GM12878 (cell line): ENCODE data around the gene BHLHA15. TPM values are rescaled to one million over a fixed set of nuclear protein-coding genes. Genes with fewer than 3 reads are reported as not detected.

ENCODE experiments used
- ATAC-seq: fragments of 200-7000 bp; cut with Tn5 transposase; 3 replicates; pipeline ENCODE4 v1.9.1; 2020; ENCODE audit warnings: mild to moderate bottlenecking, moderate library complexity
- BruUV-seq: library from RNA; stranded (reverse); fragments of 400-500 nt; replicated peaks from 2 replicates; lab custom pipeline; 2021; lab: Mats Ljungman, UMichigan
- CTCF ChIA-PET: fragments of 300-600 bp; sonication (Branson Sonifier 250); formaldehyde crosslinking; extraction: SDS; loops from one replicate; lab custom pipeline; 2021; ENCODE audit warnings: inconsistent platforms; lab: Yijun Ruan, JAX
- POLR2A ChIA-PET: fragments of 350-600 bp; formaldehyde crosslinking; extraction: SDS; loops from one replicate; lab custom pipeline; 2021; ENCODE audit warnings: inconsistent platforms; lab: Charles Lee
- RAD21 ChIA-PET: fragments of 300-600 bp; sonication (Branson Sonifier 250); formaldehyde crosslinking; loops from one replicate; lab custom pipeline; 2023; ENCODE audit warnings: antibody characterized with exemption; ENCODE audit not compliant: unreplicated experiment; lab: Charles Lee
- SMC1A ChIA-PET: fragments of 300-600 bp; sonication (Branson Sonifier 250); formaldehyde crosslinking; loops from one replicate; lab custom pipeline; 2023; ENCODE audit not compliant: unreplicated experiment, uncharacterized antibody; lab: Charles Lee
- DNase-seq: peaks from one replicate; pipeline ENCODE4 v3.0.0-alpha.2; 2011; ENCODE audit warnings: low read depth, low spot score
- FAIRE-seq: peaks from 3 replicates; lab custom pipeline; 2011; peaks lifted over from hg19 to GRCh38; lab: Jason Lieb, UNC
- H2AFZ ChIP-seq: 2 replicates; pipeline ENCODE4 v1.6.0; 2011; ENCODE audit warnings: low read depth, low read length, control low read depth; ENCODE audit not compliant: control insufficient read depth
- H3K27ac ChIP-seq: 2 replicates; pipeline ENCODE4 v1.5.1; 2011; ENCODE audit warnings: control low read depth; ENCODE audit not compliant: control insufficient read depth, insufficient read depth
- H3K27me3 ChIP-seq, 2 experiments: replicated peaks in 1 of 2; 2 replicates each; pipeline versions ENCODE4 v1.6.0 to v1.6.1; 2011; ENCODE audit warnings: low read length in 1 of 2; ENCODE audit not compliant: control insufficient read depth in 2 of 2, insufficient read depth in 2 of 2
- H3K36me3 ChIP-seq, 2 experiments: 2 replicates each; pipeline ENCODE4 v1.5.1; 2011; ENCODE audit warnings: low read length in 1 of 2; ENCODE audit not compliant: control insufficient read depth in 2 of 2, insufficient read depth in 2 of 2
- H3K4me1 ChIP-seq: 2 replicates; pipeline ENCODE4 v1.6.1; 2011; ENCODE audit warnings: mild to moderate bottlenecking, low read length, moderate library complexity, mixed read lengths; ENCODE audit not compliant: control insufficient read depth, insufficient read depth
- H3K4me2 ChIP-seq: 2 replicates; pipeline ENCODE4 v1.6.0; 2011; ENCODE audit warnings: control low read depth; ENCODE audit not compliant: control insufficient read depth, insufficient read depth
- H3K4me3 ChIP-seq: fragments of 200-600 bp; sonication (generic); 2 replicates; pipeline ENCODE4 v1.5.1; 2016
- H3K79me2 ChIP-seq: 2 replicates; pipeline ENCODE4 v1.6.0; 2011; ENCODE audit warnings: low read length; ENCODE audit not compliant: control insufficient read depth, insufficient read depth
- H3K9ac ChIP-seq: 2 replicates; pipeline ENCODE4 v1.8.0; 2011; ENCODE audit warnings: low read length, control low read depth, mixed read lengths; ENCODE audit not compliant: control insufficient read depth, insufficient read depth
- H3K9me3 ChIP-seq: replicated peaks from 3 replicates; pipeline ENCODE4 v1.5.1; 2011; ENCODE audit warnings: mild to moderate bottlenecking, low read length; ENCODE audit not compliant: control insufficient read depth, insufficient read depth
- H4K20me1 ChIP-seq: 2 replicates; pipeline ENCODE4 v1.6.0; 2011; ENCODE audit not compliant: control insufficient read depth, insufficient read depth
- BACH1 ChIP-seq: fragments of 450-650 bp; IDR thresholded peaks from 2 replicates; pipeline ENCODE4 v1.6.1; 2017; ENCODE audit warnings: mild to moderate bottlenecking, borderline replicate concordance
- E2F8 ChIP-seq: fragments of 450-650 bp; IDR thresholded peaks from 2 replicates; pipeline ENCODE4 v1.6.1; 2018; ENCODE audit warnings: mild to moderate bottlenecking, low read depth, moderate library complexity; ENCODE audit not compliant: partially characterized antibody
- FOS ChIP-seq: IDR thresholded peaks from 3 replicates; pipeline ENCODE4 v1.6.1; 2011; ENCODE audit warnings: borderline replicate concordance; ENCODE audit not compliant: insufficient read length; ENCODE audit errors: extremely low read depth
- FOXK2 ChIP-seq: fragments of 450-650 bp; IDR thresholded peaks from 2 replicates; pipeline ENCODE4 v1.6.1; 2017; ENCODE audit warnings: mild to moderate bottlenecking, moderate library complexity
- HDAC6 ChIP-seq: fragments of 200-600 bp; sonication (generic); IDR thresholded peaks from one replicate; pipeline ENCODE4 v1.8.0; 2017; ENCODE audit warnings: antibody characterized with exemption; ENCODE audit not compliant: unreplicated experiment
- JUNB ChIP-seq: IDR thresholded peaks from 2 replicates; pipeline ENCODE4 v1.6.1; 2016; ENCODE audit warnings: antibody characterized with exemption, mild to moderate bottlenecking
- KDM1A ChIP-seq: fragments of 200-600 bp; sonication (generic); IDR thresholded peaks from 2 replicates; pipeline ENCODE4 v1.6.1; 2016; ENCODE audit warnings: borderline replicate concordance
- MEF2A ChIP-seq: IDR thresholded peaks from 2 replicates; pipeline ENCODE4 v1.6.1; 2011; ENCODE audit warnings: low read depth, mild to moderate bottlenecking, low read length, moderate library complexity; ENCODE audit not compliant: insufficient read depth
- NKRF ChIP-seq: fragments of 450-650 bp; conservative IDR thresholded peaks from 2 replicates; pipeline ENCODE4 v1.6.1; 2017; ENCODE audit warnings: mild to moderate bottlenecking, moderate library complexity
- TAF1 ChIP-seq: IDR thresholded peaks from 2 replicates; pipeline ENCODE4 v1.6.1; 2011; ENCODE audit warnings: mild to moderate bottlenecking, low read depth, low read length, borderline replicate concordance
- TCF7 ChIP-seq: IDR thresholded peaks from 2 replicates; pipeline ENCODE4 v1.6.1; 2014; ENCODE audit warnings: antibody characterized with exemption, borderline replicate concordance
- ZBTB33 ChIP-seq: fragments of 450-650 bp; IDR thresholded peaks from 2 replicates; pipeline ENCODE4 v1.6.1; 2017; ENCODE audit warnings: mild to moderate bottlenecking
- ZNF217 ChIP-seq: fragments of 450-650 bp; IDR thresholded peaks from 2 replicates; pipeline ENCODE4 v1.6.1; 2017; ENCODE audit warnings: antibody characterized with exemption, mild to moderate bottlenecking
- ZNF622 ChIP-seq: fragments of 450-650 bp; IDR thresholded peaks from 2 replicates; pipeline ENCODE4 v1.6.1; 2017; ENCODE audit warnings: mild to moderate bottlenecking, inconsistent platforms
- ZSCAN29 ChIP-seq: fragments of 450-650 bp; IDR thresholded peaks from 2 replicates; pipeline ENCODE4 v1.6.1; 2017; ENCODE audit warnings: mild to moderate bottlenecking, moderate library complexity
- WGBS: methylation state at CpG from one replicate; pipeline ENCODE4 v1.1.6; 2016; ENCODE audit warnings: low lambda C conversion rate; ENCODE audit not compliant: insufficient replicate concordance, insufficient coverage; ENCODE audit errors: missing lambda C conversion rate; 5-methylcytosine and 5-hydroxymethylcytosine counted together
- in situ Hi-C: fragments of 300-500 bp; cut with MboI; formaldehyde crosslinking; loops from 9 replicates; pipeline ENCODE4 v1.14.3; 2018; ENCODE audit warnings: mixed read lengths
- intact Hi-C: fragments of 100-400 bp; cut with micrococcal nuclease; formaldehyde crosslinking; loops from one replicate; pipeline ENCODE4 v1.14.2; 2022; ENCODE audit not compliant: unreplicated experiment
- polyA plus RNA-seq, 11 experiments: library from polyadenylated mRNA; depleted of rRNA in 4 of 11; unstranded in 6 of 11; stranded (reverse) in 5 of 11; fragments of >200 nt; fragmentation: Nextera tagmentation in 4 of 11; fragmentation: Illumina TruSeq in 1 of 11; extraction: Ambion mirVana in 4 of 11; extraction: Trizol in 1 of 11; gene quantifications; 1 replicate in 1 of 11; 2 replicates in 10 of 11; pipeline versions ENCODE4 v1.2.1 to v1.2.3, GENCODE V29; 2011 to 2016; ENCODE audit warnings: inconsistent platforms in 2 of 11, missing spikeins in 2 of 11, low read depth in 1 of 11
- total RNA-seq, 4 experiments: library from RNA; depleted of rRNA in 3 of 4; stranded (reverse); fragments of >200 nt in 3 of 4; fragmentation: Illumina TruSeq in 1 of 4; extraction: Trizol in 1 of 4; gene quantifications; 2 replicates each; pipeline versions ENCODE4 v1.2.1 to v1.2.3, GENCODE V29; 2013 to 2021

BHLHA15 gene
- total and polyA plus RNA-seq, 10 of the 15 experiments (the other 5 are each of a cell fraction or from before 2014, with no cell fraction given): 0.54 to 4.2 (median 2.5) TPM; not detected in 4

- TF ChIP-seq ZSCAN29 (no peak), HDAC6 (no peak), BACH1 (no peak), NKRF (no peak), E2F8 (no peak), KDM1A (no peak), TCF7 (no peak), FOS (no peak), JUNB (no peak), ZBTB33 (no peak), ZNF217 (no peak), MEF2A (no peak), FOXK2 (no peak), ZNF622 (no peak), TAF1 (no peak)
- no peak overlapping the region for H3K4me2 ChIP-seq
- BruUV-seq: no TSS peak
- RAD21 ChIA-PET: interaction anchor here (0.7 kb wide), 1 partner anchor 570 kb away, joined by 3 read pairs; no protein-coding TSS in a partner anchor
- CTCF ChIA-PET: no interaction called here
- no peaks in the 10 kb centered on the region for H3K27me3 ChIP-seq
- no peak overlapping the region for H2AFZ ChIP-seq
- intact Hi-C loops: no loop called here
- no peak overlapping the region for H3K27ac ChIP-seq
- H3K4me1 ChIP-seq: no peaks in the 10 kb centered on the region
- POLR2A ChIA-PET: no interaction called here
- FAIRE-seq (no peak), DNase-seq (no peak), ATAC-seq (no peak)
- H3K9me3 ChIP-seq: no peaks in the 10 kb centered on the region
- H4K20me1 ChIP-seq: no peaks in the 10 kb centered on the region
- H3K9ac ChIP-seq: no peak overlapping the region
- in situ Hi-C loops: no loop called here
- no peaks in the 10 kb centered on the region for H3K36me3 ChIP-seq
- H3K79me2 ChIP-seq: no peaks in the 10 kb centered on the region
- 98% methylated on average over 7 of the region's 8 CpGs for WGBS
- SMC1A ChIA-PET: no interaction called here
- H3K4me3 ChIP-seq: no peak overlapping the region
Observed at GRCh38 chr7:98232263-98232585, 21.0 kb downstream of the BHLHA15 start.
